ENCODE measurements around the gene KATNA1.
"Not testable (repeated sequence)": the region's sequence is repeated elsewhere in the genome, so short reads cannot be mapped to it uniquely, and the experiment has no call there.

Gene KATNA1

GRCh38 chr6:149686230-149686629, 37.7 kb upstream of the KATNA1 start:
- no peaks in the 10 kb centered on the region for H3K27me3 ChIP-seq (replicated peaks)
- no peak for DNase-seq
- H3K4me3 ChIP-seq (ENCODE audit: low read depth, low read length): no peak overlapping the region
- peaks cover 18% of the 10 kb centered on the region for H3K36me3 ChIP-seq (replicated peaks)
- H3K27ac ChIP-seq: no peak overlapping the region
- in situ Hi-C loops (cut with HindIII; ENCODE audit: low pct_ligation_motif_present, low sequenced_read_pairs): no loop called here
- TF ChIP-seq, protein P1, sequence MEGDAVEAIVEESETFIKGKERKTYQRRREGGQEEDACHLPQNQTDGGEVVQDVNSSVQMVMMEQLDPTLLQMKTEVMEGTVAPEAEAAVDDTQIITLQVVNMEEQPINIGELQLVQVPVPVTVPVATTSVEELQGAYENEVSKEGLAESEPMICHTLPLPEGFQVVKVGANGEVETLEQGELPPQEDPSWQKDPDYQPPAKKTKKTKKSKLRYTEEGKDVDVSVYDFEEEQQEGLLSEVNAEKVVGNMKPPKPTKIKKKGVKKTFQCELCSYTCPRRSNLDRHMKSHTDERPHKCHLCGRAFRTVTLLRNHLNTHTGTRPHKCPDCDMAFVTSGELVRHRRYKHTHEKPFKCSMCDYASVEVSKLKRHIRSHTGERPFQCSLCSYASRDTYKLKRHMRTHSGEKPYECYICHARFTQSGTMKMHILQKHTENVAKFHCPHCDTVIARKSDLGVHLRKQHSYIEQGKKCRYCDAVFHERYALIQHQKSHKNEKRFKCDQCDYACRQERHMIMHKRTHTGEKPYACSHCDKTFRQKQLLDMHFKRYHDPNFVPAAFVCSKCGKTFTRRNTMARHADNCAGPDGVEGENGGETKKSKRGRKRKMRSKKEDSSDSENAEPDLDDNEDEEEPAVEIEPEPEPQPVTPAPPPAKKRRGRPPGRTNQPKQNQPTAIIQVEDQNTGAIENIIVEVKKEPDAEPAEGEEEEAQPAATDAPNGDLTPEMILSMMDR (IDR thresholded peaks at IDR 0.05; ENCODE audit: low read depth, low read length, missing control alignments): no peak

DNA sequence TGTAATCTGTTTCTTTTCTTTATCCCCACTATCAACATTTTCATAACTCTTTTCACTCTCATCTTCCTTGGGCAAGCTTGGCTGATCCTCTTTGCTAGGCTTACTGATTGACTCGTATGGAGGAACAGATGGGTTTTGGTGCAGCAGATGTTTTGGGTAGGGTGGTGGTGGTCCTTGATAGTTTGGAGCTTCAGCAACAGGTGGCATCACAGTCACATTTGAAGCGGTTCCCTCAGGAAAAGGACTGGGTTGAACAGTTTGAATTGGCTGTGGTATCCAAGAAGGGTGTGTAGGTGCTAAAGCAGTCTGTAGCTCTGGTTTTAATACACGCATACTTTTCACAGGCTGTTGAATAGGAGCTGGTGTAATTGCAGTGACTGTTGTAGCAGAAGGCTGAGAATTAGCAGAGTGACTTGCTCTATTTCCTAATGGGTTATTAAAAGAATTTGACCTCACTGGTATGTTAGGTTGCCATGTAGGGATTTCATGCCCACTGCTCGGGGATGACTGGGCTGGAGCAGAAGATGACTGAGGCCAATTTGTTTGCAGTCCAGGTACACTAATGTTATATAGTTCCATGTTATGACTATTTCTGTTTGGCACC, 34.8 kb upstream of the KATNA1 start:
- TF ChIP-seq, protein P1 (IDR thresholded peaks at IDR 0.05; ENCODE audit: low read depth, low read length, missing control alignments): no peak
- in situ Hi-C loops (cut with HindIII; ENCODE audit: low pct_ligation_motif_present, low sequenced_read_pairs): no loop called here
- peaks cover 22% of the 10 kb centered on the region for H3K36me3 ChIP-seq (replicated peaks)
- no peaks in the 10 kb centered on the region for H3K27me3 ChIP-seq (replicated peaks)
- no peak overlapping the region for H3K4me3 ChIP-seq (ENCODE audit: low read depth, low read length)
- no peak overlapping the region for H3K27ac ChIP-seq
- DNase-seq: no peak

DNA sequence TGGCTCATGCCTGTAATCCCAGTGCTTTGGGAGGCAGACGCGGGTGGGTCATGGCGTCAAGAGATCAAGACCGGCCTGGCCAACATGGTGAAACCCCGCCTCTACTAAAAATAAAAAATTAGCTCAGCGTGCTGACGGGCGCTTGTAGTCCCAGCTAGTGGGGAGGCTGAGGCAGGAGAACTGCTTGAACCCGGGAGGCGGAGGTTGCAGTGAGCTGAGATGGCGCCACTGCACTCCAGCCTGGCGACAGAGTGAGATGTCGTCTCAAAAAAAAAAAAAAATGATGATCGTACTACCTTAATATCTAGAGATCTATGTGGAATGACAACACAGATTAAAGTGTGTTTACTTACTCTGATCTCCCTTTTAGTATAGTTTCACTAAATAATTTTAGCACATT, 33.3 kb upstream of the KATNA1 start:
- H3K27me3 ChIP-seq (replicated peaks); H3K27ac ChIP-seq; in situ Hi-C loops (cut with HindIII; ENCODE audit: low pct_ligation_motif_present, low sequenced_read_pairs); DNase-seq; H3K4me3 ChIP-seq (ENCODE audit: low read depth, low read length): not testable (repeated sequence)
- H3K36me3 ChIP-seq (replicated peaks): peaks cover 28% of the 10 kb centered on the region

DNA sequence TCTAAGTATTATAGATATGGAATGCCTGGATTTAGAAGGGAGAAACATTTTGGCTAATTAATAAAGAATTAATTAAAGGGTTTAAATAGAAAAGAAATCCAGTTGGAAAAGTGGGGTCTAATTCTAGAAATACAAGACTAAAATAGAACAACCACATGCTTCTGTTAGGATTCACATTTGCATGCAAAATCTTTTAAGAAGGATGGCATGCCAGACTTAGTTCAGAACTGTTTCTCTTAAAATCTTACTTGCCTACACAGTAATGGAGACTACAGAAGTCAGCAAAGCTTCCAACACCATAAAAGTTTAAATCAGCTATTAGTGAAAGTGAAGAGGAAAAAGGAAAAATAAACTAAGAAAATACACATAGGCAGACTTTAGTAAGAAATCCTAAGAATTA, 32.7 kb upstream of the KATNA1 start:
- H3K36me3 ChIP-seq (replicated peaks): peaks cover 33% of the 10 kb centered on the region
- DNase-seq: no peak
- in situ Hi-C loops (cut with HindIII; ENCODE audit: low pct_ligation_motif_present, low sequenced_read_pairs): no loop called here
- no peak overlapping the region for H3K4me3 ChIP-seq (ENCODE audit: low read depth, low read length)
- TF ChIP-seq, protein P1 (IDR thresholded peaks at IDR 0.05; ENCODE audit: low read depth, low read length, missing control alignments): no peak
- H3K27me3 ChIP-seq (replicated peaks): no peaks in the 10 kb centered on the region
- no peak overlapping the region for H3K27ac ChIP-seq

GRCh38 chr6:149680503-149680902, 32.0 kb upstream of the KATNA1 start:
- in situ Hi-C loops (cut with HindIII; ENCODE audit: low pct_ligation_motif_present, low sequenced_read_pairs): no loop called here
- DNase-seq: no peak
- H3K36me3 ChIP-seq (replicated peaks): peaks cover 40% of the 10 kb centered on the region

DNA sequence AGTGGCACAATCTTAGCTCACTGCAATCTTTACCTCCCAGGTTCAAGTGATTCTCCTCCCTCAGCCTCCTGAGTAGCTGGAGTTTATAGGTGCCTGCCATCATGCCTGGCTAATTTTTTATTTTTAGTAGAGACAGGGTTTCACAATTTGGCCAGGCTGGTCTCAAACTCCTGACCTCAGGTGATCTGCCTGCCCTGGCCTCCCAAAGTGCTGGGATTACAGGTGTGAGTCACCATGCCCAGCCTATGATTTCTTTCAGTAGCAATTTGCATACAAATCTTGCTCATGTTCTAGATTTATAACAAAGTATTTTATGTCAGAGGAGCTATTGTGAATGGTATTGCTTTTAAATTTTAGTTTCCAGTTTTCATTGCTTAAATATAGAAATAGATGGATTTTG, 23.8 kb upstream of the KATNA1 start:
- H3K4me3 ChIP-seq (ENCODE audit: low read depth, low read length); DNase-seq; H3K27ac ChIP-seq; in situ Hi-C loops (cut with HindIII; ENCODE audit: low pct_ligation_motif_present, low sequenced_read_pairs); H3K27me3 ChIP-seq (replicated peaks): not testable (repeated sequence)
- H3K36me3 ChIP-seq (replicated peaks): peaks cover 51% of the 10 kb centered on the region

More at GRCh38 chr6:149680503-149680902, 32.0 kb upstream of the KATNA1 start:
- Histone ChIP-seq H3K27me3 (replicated peaks) (no peaks in the 10 kb centered on the region), H3K27ac (no peak overlapping the region), H3K4me3 (ENCODE audit: low read depth, low read length) (no peak overlapping the region)
- TF ChIP-seq, protein P1 (IDR thresholded peaks at IDR 0.05; ENCODE audit: low read depth, low read length, missing control alignments): no peak

DNA sequence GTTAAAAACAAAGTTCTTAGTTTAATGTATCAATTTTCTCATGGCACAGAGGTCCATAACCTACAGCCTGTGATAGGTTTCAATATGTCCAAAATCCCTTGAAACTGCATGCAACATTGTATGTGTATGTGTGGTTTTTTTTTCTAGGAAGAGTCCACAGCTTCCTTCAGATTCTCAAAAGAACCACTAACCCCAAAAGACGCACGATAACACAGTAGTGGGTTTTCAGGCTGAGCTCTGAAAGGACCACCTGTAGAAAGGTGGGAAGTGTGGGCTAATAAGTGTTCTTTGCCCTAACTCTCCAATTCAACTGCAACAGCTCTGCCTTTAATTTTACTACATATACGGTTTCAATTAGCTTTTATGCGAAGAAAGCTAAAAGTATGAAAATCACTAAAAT, 11.5 kb upstream of the KATNA1 start:
- H3K36me3 ChIP-seq (replicated peaks): peaks cover 25% of the 10 kb centered on the region
- H3K27me3 ChIP-seq (replicated peaks): no peaks in the 10 kb centered on the region
- no peak overlapping the region for H3K4me3 ChIP-seq (ENCODE audit: low read depth, low read length)
- DNase-seq: no peak
- TF ChIP-seq, protein P1 (IDR thresholded peaks at IDR 0.05; ENCODE audit: low read depth, low read length, missing control alignments): no peak
- in situ Hi-C loops (cut with HindIII; ENCODE audit: low pct_ligation_motif_present, low sequenced_read_pairs): no loop called here
- no peak overlapping the region for H3K27ac ChIP-seq

All from brain microvascular endothelial cell (primary cell).